Measurements from ENCODE around the gene RNLS.

- TF ChIP-seq CTCF (IDR thresholded peaks at IDR 0.05) (no peak), POLR2A (IDR thresholded peaks at IDR 0.05) (no peak)
Measured at GRCh38 chr10:88512599-88512998, 70.5 kb downstream of the RNLS start.
